OCI-LY7 (cell line): ENCODE results near the gene RCCD1. TPM values are rescaled to one million over a fixed set of nuclear protein-coding genes. Genes with fewer than 3 reads are reported as not detected.

Experiments
- BruUV-seq: library from RNA; stranded (reverse); fragments of 400-500 nt; replicated peaks from 2 replicates; lab custom pipeline; 2021; lab: Mats Ljungman, UMichigan
- CTCF ChIA-PET: fragments of 300-600 bp; sonication (Branson Sonifier 250); formaldehyde crosslinking; loops from one replicate; lab custom pipeline; 2022; ENCODE audit warnings: antibody characterized with exemption; ENCODE audit not compliant: unreplicated experiment; lab: Charles Lee
- POLR2A ChIA-PET: fragments of 300-600 bp; sonication (Branson Sonifier 250); formaldehyde crosslinking; loops from one replicate; lab custom pipeline; 2022; ENCODE audit warnings: antibody characterized with exemption; lab: Charles Lee
- DNase-seq: peaks from one replicate; pipeline ENCODE4 v3.0.0-alpha.2; 2015; ENCODE audit warnings: low spot score
- H2AFZ ChIP-seq: fragments of 200-600 bp; sonication (generic), shearing (Covaris generic); 2 replicates; pipeline ENCODE4 v1.6.1; 2014; ENCODE audit warnings: mild to moderate bottlenecking, antibody characterized with exemption, low read length, moderate library complexity
- H3K27ac ChIP-seq: fragments of 200-600 bp; sonication (generic); 2 replicates; pipeline ENCODE4 v1.5.1; 2014; ENCODE audit warnings: mixed run types, low read depth, mild to moderate bottlenecking, moderate library complexity, low read length, inconsistent platforms; ENCODE audit not compliant: poor library complexity, severe bottlenecking
- H3K36me3 ChIP-seq: fragments of 200-600 bp; sonication (generic); 2 replicates; pipeline ENCODE4 v1.6.1; 2014; ENCODE audit warnings: mild to moderate bottlenecking, antibody characterized with exemption, low read length, moderate library complexity, mixed read lengths; ENCODE audit not compliant: insufficient read depth
- H3K4me1 ChIP-seq: fragments of 200-600 bp; sonication (generic); 2 replicates; pipeline ENCODE4 v1.5.1; 2014; ENCODE audit warnings: mild to moderate bottlenecking, low read length; ENCODE audit not compliant: insufficient read depth, poor library complexity, severe bottlenecking
- H3K4me2 ChIP-seq: fragments of 200-600 bp; sonication (generic); 2 replicates; pipeline ENCODE4 v1.6.1; 2014; ENCODE audit warnings: mild to moderate bottlenecking, low read length
- H3K4me3 ChIP-seq: fragments of 200-600 bp; sonication (generic); 2 replicates; pipeline ENCODE4 v1.5.1; 2014; ENCODE audit warnings: mild to moderate bottlenecking, low read depth, low read length; ENCODE audit not compliant: poor library complexity, severe bottlenecking
- H3K79me2 ChIP-seq: fragments of 200-600 bp; sonication (generic); 2 replicates; pipeline ENCODE4 v1.6.1; 2016; ENCODE audit warnings: low read depth, mild to moderate bottlenecking, low read length, moderate library complexity, mixed read lengths; ENCODE audit not compliant: insufficient read depth
- H3K9me2 ChIP-seq: fragments of 200-600 bp; sonication (generic); 2 replicates; pipeline ENCODE4 v1.6.1; 2016; ENCODE audit warnings: mild to moderate bottlenecking, low read length, mixed read lengths; ENCODE audit not compliant: insufficient read depth
- H3K9me3 ChIP-seq: fragments of 200-600 bp; sonication (generic); 2 replicates; pipeline ENCODE4 v1.6.1; 2014; ENCODE audit warnings: mild to moderate bottlenecking, mixed run types, low read length, mixed read lengths
- H4K20me1 ChIP-seq: fragments of 200-600 bp; sonication (generic); 2 replicates; pipeline ENCODE4 v1.6.1; 2014; ENCODE audit warnings: mild to moderate bottlenecking, antibody characterized with exemption, low read length, moderate library complexity, mixed read lengths; ENCODE audit not compliant: insufficient read depth
- CTCF ChIP-seq: fragments of 200-600 bp; sonication (generic); conservative IDR thresholded peaks from 2 replicates; pipeline ENCODE4 v1.5.1; 2014; ENCODE audit warnings: mild to moderate bottlenecking, antibody characterized with exemption, low read length, moderate library complexity, mixed read lengths
- EZH2phosphoT487 ChIP-seq: fragments of 200-600 bp; sonication (generic); IDR thresholded peaks from 2 replicates; pipeline ENCODE4 v1.6.1; 2018; ENCODE audit warnings: low read depth, borderline replicate concordance, mild to moderate bottlenecking, mixed run types, antibody characterized with exemption, low read length, moderate library complexity, mixed read lengths
- intact Hi-C: fragments of 100-400 bp; cut with micrococcal nuclease; formaldehyde crosslinking; loops from one replicate; pipeline ENCODE4 v1.10.0; 2022; ENCODE audit not compliant: unreplicated experiment
- total RNA-seq, 2 experiments: library from RNA; depleted of rRNA in 1 of 2; stranded (reverse); fragments of >200 nt in 1 of 2; shearing (Covaris generic) in 1 of 2; gene quantifications; 2 replicates each; pipeline ENCODE4 v1.2.3, GENCODE V29; 2014 to 2022

RCCD1 gene
- total RNA-seq, 2 experiments from 2014 or later = 77.7 to 84.5 TPM

GRCh38 chr15:90986790-90987507 lies 32.3 kb downstream of the RCCD1 start:
- ChIA-PET POLR2A (interaction anchor here (0.5 to 2.5 kb wide), 10 partner anchors 10 to 1255 kb away, joined by 3 to 10 read pairs (median 4); partner anchors contain the start of gene RCCD1), CTCF (interaction anchor here (0.7 kb wide), 1 partner anchor 52 kb away, joined by 3 read pairs; the partner anchor contains the start of gene UNC45A)
- no peaks in the 10 kb centered on the region for H3K9me3 ChIP-seq
- peaks cover 18% of the 10 kb centered on the region; the same call in 1 of the 2 replicates for H4K20me1 ChIP-seq
- H3K79me2 ChIP-seq = peaks cover 86% of the 10 kb centered on the region
- peak overlapping the region; percentile 15 for H3K4me3 ChIP-seq
- H3K27ac ChIP-seq = no peak overlapping the region
- TF ChIP-seq EZH2phosphoT487 = no peak
- H3K9me2 ChIP-seq = no peaks in the 10 kb centered on the region
- no TSS peak for BruUV-seq
- H3K4me2 ChIP-seq = peak overlapping the region; percentile 80
- no peak overlapping the region for H2AFZ ChIP-seq
- DNase-seq = peak; percentile 22
- intact Hi-C loops = no loop called here
- peaks cover 48% of the 10 kb centered on the region for H3K4me1 ChIP-seq
- H3K36me3 ChIP-seq = peaks cover 53% of the 10 kb centered on the region

DNA sequence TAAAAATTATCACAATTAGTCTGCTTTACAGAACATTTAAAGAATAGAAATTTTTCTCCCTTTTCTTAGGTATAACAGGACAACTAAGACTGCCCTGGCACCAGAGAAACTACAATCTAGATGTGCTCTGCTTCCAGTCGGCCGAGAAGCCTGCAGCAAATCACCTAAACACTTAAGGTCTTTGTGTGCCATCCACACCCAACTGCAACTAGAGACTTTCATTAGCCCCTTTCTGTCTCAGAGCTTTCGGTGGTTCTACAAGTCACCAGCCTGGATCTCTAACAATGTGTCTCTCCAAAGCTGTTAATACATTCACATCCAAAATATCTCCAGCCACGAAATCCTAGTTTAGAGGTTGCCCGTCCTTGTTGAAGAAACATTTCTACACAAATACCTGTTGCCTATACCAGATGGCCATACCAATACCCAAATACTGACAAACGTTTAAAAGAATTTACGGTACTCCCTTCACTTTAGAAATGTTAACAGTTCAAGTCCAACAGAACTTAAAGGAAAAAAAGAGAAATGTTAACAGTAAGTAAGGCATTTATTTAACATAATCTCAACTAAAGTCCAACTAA lies 33.0 kb downstream of the RCCD1 start:
- Histone ChIP-seq H2AFZ (no peak overlapping the region), H3K36me3 (peaks cover 49% of the 10 kb centered on the region), H3K79me2 (peaks cover 93% of the 10 kb centered on the region), H3K4me3 (peak overlapping the region; percentile 57), H3K9me2 (no peaks in the 10 kb centered on the region), H3K27ac (peak overlapping the region; percentile 31), H3K4me2 (peak overlapping the region; percentile 80), H3K9me3 (no peaks in the 10 kb centered on the region), H3K4me1 (peaks cover 53% of the 10 kb centered on the region), H4K20me1 (peaks cover 18% of the 10 kb centered on the region)
- no TSS peak for BruUV-seq
- no peak for TF ChIP-seq CTCF
- no peak for TF ChIP-seq EZH2phosphoT487
- CTCF ChIA-PET = interaction anchor here (0.7 to 1.0 kb wide), 2 partner anchors 30 to 53 kb away, joined by 3 read pairs; partner anchors contain the start of gene UNC45A
- POLR2A ChIA-PET = interaction anchor here (0.5 to 2.5 kb wide), 9 partner anchors 11 to 1256 kb away, joined by 3 to 10 read pairs (median 3); partner anchors contain the start of gene RCCD1
- DNase-seq = no peak
- intact Hi-C loops = no loop called here

DNA sequence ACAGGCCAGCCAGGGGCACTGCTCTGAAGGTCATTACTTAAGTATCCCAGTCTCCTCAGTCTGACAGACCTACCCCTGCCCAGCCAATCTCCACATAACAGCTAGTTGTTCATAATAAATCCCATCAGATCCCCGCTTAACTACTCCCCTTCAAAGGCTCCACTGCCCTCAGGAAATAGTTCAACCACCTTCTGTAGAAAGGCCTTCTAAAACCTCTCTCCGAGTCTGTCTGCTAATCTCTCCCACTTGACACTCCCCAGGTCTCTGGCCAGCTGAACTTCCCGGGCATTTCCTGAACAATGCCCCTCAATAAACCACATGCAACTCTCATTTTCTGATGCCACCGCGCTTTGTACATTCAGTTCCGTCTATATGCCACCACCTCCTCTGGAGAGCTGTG lies 33.6 kb downstream of the RCCD1 start:
- TF ChIP-seq EZH2phosphoT487 (no peak), CTCF (no peak)
- peaks cover 18% of the 10 kb centered on the region for H4K20me1 ChIP-seq
- H3K9me3 ChIP-seq = no peaks in the 10 kb centered on the region
- BruUV-seq = no TSS peak
- no peaks in the 10 kb centered on the region for H3K9me2 ChIP-seq
- H2AFZ ChIP-seq = no peak overlapping the region
- DNase-seq = peak; percentile 12
- ChIA-PET POLR2A (interaction anchor here (1.6 to 2.1 kb wide), 2 partner anchors 14 to 34 kb away, joined by 3 to 5 read pairs; partner anchors contain the start of gene RCCD1), CTCF (interaction anchor here (1.0 kb wide), 1 partner anchor 30 kb away, joined by 3 read pairs; no protein-coding TSS in a partner anchor)
- H3K4me2 ChIP-seq = peak overlapping the region; percentile 80
- H3K79me2 ChIP-seq = peaks cover 98% of the 10 kb centered on the region
- peaks cover 54% of the 10 kb centered on the region for H3K4me1 ChIP-seq
- H3K36me3 ChIP-seq = peaks cover 45% of the 10 kb centered on the region
- peak overlapping the region; percentile 31 for H3K27ac ChIP-seq
- H3K4me3 ChIP-seq = peak overlapping the region; percentile 57
- intact Hi-C loops = no loop called here
